Glomerular visceral epithelial cell (primary cell): ENCODE measurements around the gene DAAM2.

Experiments
- DNase-seq: peaks from one replicate; pipeline ENCODE4 v3.0.0-alpha.2; 2016; ENCODE audit errors: extremely low spot score

DAAM2 gene

DNA sequence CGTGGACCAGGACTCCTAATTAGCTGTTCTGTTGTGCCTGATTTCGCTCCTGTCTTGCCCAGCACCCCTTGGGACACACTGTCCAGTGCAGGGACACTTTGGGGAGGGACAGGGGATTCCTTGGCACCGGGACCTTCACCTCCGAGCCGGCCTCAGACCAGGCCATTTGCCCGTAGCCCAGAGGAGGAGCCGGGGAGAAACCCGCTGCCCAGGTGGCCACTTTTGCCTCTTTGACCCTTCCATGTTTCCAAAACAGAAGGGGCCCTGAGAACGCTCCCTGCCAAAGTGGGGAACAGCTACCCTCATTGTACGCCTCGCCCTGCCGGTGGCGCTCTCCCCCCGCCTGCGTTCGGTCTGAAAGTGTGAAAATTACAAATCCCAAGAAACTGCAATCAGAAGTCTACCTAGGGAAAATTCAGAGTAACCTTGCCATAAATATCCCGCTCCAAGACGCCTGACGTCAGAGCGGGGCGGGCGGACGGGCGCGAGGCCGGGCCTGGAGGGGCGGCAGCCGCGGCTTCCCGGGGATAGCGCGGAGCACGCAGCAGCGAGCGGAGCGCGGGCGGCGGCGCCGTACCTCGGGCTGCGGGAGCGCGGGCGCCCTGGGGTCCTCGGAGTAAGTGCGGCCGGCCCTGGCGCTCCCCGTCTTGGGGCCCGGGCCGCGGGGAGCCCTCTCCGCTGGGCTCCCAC is at the start of gene DAAM2:
Gene DAAM2, plus strand, starts transcription at position 527 of the 690 bp plus-strand sequence. CDS start 63,927 bp downstream, outside the sequence.
- peak; percentile 34 for DNase-seq

GRCh38 chr6:39746795-39747194 is 45.4 kb upstream of the DAAM2 start:
- no peak for DNase-seq

DNA sequence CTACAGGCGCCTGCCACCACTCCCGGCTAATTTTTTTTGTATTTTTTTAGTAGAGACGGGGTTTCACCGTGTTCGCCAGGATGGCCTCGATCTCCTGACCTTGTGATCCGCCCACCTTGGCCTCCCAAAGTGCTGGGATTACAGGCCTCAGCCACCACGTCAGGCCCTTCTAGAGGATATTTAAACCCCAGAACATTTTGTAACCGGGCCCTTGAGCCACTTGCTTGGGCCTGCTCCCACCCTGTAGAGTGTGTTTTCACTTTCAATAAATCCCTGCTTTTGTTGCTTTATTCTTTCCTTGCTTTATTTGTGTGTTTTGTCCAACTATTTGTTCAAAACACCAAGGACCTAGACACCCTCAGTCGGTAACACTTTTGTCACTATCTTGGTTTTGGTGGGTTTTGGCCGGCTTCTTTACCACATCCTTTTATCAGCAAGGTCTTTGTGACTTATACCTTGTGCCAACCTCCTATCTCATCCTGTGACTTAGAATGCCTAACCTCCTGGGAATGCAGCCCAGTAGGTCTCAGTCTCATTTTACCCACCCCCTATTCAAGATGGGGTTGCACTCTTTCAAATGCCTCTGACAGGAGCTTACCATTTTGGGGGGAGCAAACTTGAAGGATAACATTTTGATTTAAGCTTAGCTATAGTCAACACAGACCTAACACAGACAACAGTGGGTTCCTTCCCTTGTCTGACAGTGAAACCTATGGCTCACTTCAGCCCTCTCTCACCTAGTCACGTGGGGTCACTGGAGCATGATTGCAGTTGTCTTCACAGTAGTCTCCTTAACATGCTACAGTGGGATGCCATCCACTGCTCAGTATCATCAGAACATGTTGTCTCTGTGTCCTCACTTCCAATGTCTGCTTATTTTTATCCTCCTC is 39.1 kb upstream of the DAAM2 start:
- no peak for DNase-seq

DNA sequence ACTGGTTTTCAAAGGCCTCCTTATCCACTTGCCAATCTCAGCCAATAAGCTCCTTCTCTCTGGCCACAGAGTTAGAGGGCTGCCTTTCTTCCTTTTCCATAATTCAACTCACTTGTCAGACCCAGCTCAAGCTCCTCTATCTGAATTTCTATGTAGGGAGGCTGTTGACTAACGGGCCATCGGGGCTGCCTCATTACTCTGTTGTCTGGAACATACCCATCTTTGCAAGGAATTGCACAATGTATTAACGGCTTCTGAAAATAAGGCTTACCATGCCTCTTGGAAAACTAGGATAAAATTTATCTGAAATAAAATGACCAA is 38.5 kb upstream of the DAAM2 start:
- no peak for DNase-seq

GRCh38 chr6:39754514-39755115 is 37.6 kb upstream of the DAAM2 start:
- no peak for DNase-seq

- DNase-seq: no peak
These were observed 36.9 kb upstream of the DAAM2 start for GRCh38 chr6:39755231-39755630.

DNA sequence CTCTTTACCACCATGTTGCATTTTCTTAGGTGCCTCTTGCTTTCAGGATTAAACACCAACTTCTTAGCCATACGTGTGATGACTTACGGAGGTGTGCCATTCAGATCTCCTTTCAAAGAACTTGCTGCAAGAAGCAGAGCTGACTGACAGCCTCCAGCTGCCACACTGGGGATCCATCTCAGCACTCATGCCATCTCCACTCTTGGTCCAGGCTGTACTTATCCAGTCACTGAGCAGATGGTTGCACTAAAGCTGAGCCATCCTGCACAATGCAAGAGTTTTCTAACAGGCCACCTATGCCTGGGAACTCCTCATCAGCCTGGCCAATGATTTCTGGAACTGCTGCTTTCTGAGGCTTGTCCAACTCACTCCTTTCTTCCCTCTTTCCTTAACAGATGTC is 35.6 kb upstream of the DAAM2 start:
- no peak for DNase-seq

DNA sequence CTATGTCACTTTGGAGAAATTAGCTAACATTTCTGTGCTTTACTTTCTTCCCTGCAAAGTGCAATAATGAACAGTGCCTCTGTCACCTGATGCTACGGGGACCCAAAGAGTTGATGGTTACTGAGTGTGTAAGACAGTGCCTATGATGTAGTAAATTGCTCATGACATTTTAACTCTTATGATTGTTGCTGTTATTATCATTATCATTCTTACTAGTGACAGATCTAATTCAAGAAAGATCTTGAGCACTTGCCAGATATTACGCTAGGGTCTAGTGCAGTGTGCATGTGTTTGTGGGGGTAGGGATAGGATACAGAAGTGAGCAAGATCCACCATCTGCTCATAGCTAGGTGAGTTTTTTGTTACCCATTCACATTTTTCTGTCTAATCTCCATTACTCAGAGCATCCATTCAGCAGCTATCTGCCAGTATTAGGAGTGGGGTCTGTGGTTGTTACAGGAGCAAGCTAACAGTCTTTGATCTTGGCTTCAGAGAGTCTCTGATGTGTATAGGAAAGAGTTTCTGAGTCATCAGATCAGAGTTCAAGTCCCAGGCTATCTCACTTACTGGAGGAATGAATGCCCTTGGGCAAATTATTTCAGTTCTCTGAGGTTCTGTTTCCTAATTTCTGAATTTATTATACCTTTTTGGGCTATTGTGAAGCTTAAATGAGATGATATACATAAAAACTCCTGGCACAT is 33.1 kb upstream of the DAAM2 start:
- DNase-seq: no peak

GRCh38 chr6:39760226-39760952 is 31.8 kb upstream of the DAAM2 start:
- no peak for DNase-seq

DNA sequence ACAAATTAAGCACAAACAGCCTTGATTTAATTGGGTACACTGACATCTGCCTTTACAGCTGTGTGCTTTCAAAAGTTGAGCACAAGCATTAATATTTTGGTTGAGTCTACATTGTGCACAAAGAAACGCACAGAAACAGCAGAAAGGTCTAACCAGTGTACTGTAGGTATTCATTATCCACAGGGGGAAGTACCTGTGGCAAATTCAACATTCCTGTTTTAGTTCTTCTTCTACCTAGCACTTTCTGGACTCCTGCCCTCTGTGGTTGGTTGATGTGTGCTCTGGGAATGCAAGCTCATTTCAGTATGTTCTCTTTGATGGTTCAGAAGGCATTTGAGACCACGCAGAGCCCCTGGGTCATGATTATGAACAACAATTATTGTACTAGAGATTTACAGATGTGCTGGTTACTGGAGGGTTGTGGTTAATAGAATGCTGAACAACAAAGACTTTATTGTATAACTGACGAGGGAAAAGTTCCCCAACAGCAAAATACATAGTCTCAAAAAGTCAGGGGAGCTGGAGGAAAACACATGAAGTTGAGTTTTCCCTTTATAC is 26.6 kb upstream of the DAAM2 start:
- no peak for DNase-seq

DNA sequence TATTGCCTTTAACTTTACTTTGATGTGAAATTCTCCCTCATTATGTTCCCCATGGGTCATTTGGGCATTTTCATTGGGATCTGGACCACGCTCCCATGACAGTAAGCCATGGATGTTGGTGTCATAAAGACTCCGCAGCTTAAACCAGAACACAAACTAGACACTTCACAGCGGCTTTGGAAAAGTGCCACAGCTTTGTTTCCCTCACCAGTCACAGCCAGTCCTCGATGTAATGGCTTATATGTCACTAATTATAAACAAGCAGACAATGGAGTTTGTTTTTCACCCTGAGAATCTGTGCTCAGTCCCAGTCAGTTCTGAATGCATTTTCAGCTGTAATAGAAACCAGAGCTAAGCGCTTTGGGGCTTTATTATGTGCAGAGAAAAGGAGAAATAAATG is 23.2 kb upstream of the DAAM2 start:
- DNase-seq: no peak

- no peak for DNase-seq
These were observed 21.7 kb upstream of the DAAM2 start for GRCh38 chr6:39770446-39770845.

DNA sequence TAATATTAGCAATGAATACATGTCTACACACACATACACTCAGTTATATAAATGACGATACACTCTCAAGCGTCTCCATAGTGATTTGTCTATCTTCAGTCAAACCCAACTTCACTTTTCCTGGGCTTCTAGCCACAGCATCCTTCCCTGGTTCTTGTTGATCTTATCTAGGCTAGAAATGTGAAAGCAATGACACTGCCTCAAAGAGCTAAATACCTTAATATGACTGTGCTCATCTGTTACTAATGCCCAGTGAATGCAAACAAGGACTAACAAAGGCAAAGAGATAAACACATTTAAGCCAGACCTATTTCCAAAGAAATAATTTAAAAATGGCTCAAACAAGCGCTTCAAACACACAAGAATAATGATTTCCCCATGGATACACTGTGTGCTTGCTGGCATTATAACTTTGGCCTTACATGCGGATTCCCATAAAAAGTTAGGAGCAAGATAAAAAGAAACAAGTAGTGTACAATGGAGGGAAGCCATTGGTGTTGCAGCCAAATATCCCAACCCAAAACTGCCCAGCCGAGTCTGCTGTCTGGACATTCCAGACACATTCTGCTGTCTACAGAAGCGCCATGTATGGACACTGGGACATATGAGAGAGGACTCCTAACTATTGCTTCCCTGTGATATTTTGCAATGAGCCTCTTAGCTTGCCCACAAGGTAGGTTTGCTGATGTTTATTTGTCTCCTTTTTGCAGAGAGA is 19.5 kb upstream of the DAAM2 start:
- no peak for DNase-seq

- no peak for DNase-seq
These were observed 18.4 kb upstream of the DAAM2 start for GRCh38 chr6:39773782-39774181.

DNA sequence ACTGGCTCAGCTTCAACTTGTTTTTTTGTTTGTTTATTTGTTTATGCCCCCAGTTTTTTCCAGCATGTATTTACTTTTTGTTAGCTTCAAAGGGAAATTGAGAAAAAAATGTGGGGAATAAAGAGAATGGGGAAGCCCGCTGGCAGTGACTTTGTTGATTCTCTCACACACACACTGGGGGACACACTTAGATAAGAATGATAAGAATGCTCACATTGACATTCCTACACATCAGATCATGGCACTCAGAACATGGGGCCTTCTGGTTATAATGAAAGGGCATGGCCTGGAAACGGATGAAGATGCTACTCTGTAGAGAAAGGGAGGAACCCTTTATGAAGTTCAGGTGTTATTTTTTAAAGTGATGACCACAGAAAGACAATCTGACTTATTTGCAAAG is 15.6 kb upstream of the DAAM2 start:
- DNase-seq: no peak

GRCh38 chr6:39777218-39777617 is 15.0 kb upstream of the DAAM2 start:
- DNase-seq: no peak

DNA sequence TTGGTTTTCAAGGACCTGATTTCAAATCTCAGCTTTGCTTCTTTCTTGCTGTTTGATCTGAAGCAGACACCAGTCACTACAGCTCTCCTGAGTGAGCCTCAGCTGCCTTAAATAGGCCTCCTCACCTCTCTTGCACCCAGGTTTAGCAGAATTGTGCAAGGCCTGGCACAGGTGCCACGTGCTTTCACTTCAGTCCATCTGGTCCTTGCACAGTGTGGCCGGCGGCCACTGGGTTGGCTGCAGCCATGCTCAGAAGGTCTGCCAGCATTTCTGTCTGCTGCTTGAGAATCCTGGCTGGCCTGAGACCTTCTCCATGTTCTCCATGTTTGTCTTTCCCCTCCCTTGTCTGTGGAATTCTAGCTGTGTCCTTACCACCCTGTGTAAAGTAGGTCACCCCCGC is 14.5 kb upstream of the DAAM2 start:
- no peak for DNase-seq

DNA sequence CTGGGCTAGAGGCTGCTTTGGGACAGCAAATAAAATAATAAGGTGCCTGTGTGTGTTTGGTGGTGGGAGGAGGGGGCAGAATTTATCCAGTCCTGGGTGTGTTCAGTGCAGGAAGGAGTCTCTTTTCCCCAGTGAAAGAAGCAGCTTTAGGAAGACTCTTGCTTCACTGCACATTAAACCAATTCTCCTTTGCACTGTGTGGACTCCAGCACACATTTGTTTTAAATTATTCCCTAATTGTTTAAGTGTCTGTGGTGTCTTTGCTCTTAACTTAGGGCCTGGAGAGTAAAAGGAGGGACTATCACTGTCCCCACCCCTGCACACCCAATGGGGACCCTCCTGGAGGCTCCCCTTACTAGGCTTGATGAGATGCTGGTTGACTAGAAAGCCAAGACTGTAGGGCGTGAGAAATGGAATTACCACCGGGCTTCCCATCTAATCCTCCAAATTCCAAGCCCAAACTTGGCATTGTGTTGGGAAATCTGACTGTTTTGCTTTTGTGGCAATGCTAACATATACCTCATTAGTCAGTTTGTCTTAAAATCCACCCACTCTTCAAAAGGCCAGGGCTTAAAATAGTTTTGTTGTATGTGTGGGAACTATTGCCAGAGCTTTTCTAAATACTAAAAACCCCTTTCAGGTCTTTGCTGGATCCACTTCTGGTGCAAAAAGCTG is 13.5 kb upstream of the DAAM2 start:
- no peak for DNase-seq

DNA sequence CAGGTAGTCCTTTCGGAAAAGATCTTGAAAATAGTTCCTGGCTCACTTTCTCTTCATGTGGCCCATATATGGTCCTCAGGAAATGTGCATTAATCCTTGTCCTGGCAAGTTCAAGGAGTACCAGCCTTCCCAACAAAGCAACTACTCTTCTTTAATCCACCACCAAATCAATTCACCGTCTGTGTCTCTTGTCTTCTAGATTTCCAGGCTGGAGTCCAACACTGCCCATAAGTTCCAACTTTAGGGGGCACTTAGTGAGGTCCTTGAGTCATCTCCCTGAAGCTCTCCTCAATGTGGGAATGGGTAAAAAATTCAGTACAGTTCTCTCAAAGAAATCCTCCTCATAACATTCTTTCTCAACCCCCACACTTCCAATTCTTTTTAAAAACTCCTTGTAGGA is 6.9 kb upstream of the DAAM2 start:
- DNase-seq: no peak

GRCh38 chr6:39786649-39787048 is 5.5 kb upstream of the DAAM2 start:
- no peak for DNase-seq
